ENCODE measurements around the gene TIGIT.

- TF ChIP-seq EP300 (IDR thresholded peaks at IDR 0.05) (no peak), CTCF (IDR thresholded peaks at IDR 0.05) (no peak), POLR2A (IDR thresholded peaks at IDR 0.05) (no peak)
Observed at GRCh38 chr3:114259566-114259965, 34.3 kb upstream of the TIGIT start.
